Heart left ventricle (tissue), 13 donors: ENCODE data around the gene KIF26B.

ENCODE experiments used
- POLR2A ChIP-seq, 2 donors: fragments of 450-650 bp; IDR thresholded peaks; one replicate each; pipeline ENCODE4 v1.6.1; 2017; ENCODE audit warnings: antibody characterized with exemption in 2 of 2, mild to moderate bottlenecking in 2 of 2, moderate library complexity in 2 of 2
- TF ChIP-seq, protein P1 (sequence below), 12 donors: fragments of 200-600 bp; sonication (generic) in 4 of 12; IDR thresholded peaks; one replicate each; pipeline versions ENCODE4 v1.5.0 to v1.8.0; 2018 to 2022; ENCODE audit warnings: antibody characterized with exemption in 12 of 12, mild to moderate bottlenecking in 5 of 12
- donor health status: ischemic (EF 13 %, LVEDD 7.1; RV severe dilation, severe dysfunction).
- donor health status: DM: no; HTN: yes; CAD: no.
- donor health status: DM: no; HTN: no; CAD: no.
- donor health status: ischemic (EF 25% LVEDD 6.9; RV normal size, moderate dysfunction).
- donor health status: ischemic (EF 25% LVEDD 5.7; RV mildly dilated, moderate dysfunction).
- donor health status: ischemic (EF 35%, LVEDD 5.7; RV mildly dilated, moderate dysfunction).
- donor health status: nonischemic (EF 11% LVEDD 7.7; RV severe dilation, severe dysfunction).
- donor health status: DM: yes; HTN: yes; CAD: no.
- donor health status: PGD.
- donor health status: ischemic (EF 29% LVEDD 5.4; RV normal size, mild dysfunction).
- donor health status: nonischemic (EF 23%, LVEDD 6.1; RV moderate dilation, normal function).

- TF ChIP-seq, protein P1, sequence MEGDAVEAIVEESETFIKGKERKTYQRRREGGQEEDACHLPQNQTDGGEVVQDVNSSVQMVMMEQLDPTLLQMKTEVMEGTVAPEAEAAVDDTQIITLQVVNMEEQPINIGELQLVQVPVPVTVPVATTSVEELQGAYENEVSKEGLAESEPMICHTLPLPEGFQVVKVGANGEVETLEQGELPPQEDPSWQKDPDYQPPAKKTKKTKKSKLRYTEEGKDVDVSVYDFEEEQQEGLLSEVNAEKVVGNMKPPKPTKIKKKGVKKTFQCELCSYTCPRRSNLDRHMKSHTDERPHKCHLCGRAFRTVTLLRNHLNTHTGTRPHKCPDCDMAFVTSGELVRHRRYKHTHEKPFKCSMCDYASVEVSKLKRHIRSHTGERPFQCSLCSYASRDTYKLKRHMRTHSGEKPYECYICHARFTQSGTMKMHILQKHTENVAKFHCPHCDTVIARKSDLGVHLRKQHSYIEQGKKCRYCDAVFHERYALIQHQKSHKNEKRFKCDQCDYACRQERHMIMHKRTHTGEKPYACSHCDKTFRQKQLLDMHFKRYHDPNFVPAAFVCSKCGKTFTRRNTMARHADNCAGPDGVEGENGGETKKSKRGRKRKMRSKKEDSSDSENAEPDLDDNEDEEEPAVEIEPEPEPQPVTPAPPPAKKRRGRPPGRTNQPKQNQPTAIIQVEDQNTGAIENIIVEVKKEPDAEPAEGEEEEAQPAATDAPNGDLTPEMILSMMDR (IDR thresholded peaks at IDR 0.05) = no peak
- TF ChIP-seq POLR2A (IDR thresholded peaks at IDR 0.05) = no peak
Measured at GRCh38 chr1:245549996-245550719, 395.4 kb downstream of the KIF26B start.
